Astrocyte of the spinal cord (primary cell): ENCODE results near the gene STYX.

Source experiments
- DNase-seq: peaks from one replicate; pipeline ENCODE4 v3.0.0; 2011; ENCODE audit warnings: low read depth, low spot score
- H3K4me3 ChIP-seq: 2 replicates; pipeline ENCODE4 v1.5.1; 2011; ENCODE audit warnings: low read depth, mild to moderate bottlenecking, low read length, moderate library complexity
- CTCF ChIP-seq: IDR thresholded peaks from 2 replicates; pipeline ENCODE4 v1.5.1; 2012; ENCODE audit warnings: low read depth, mild to moderate bottlenecking, low read length, inconsistent platforms
- in situ Hi-C: cut with HindIII; loops from 2 replicates; pipeline ENCODE4 v1.10.0; 2017; ENCODE audit warnings: low sequenced_read_pairs

STYX gene

DNA sequence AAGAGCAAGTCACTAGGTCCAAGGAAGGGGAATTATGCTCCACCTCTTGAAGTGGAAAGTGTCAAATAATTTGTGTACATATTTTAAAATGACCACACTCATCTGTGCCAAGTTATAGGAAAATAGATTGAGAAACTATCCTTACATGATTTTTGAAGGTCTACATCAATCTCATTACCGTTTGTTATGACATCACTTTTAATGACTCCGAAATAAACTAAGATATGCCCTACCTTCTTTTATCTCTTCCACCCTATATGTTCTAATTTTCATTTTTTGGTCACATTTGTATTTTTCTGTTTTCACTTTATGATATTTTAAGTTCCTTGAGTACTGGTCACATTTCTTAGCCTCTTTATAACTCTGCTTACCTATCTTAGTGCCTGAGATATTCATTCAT is 26.3 kb upstream of the STYX start:
- in situ Hi-C loops: no loop called here
- DNase-seq: no peak
- no peak overlapping the region for H3K4me3 ChIP-seq
- no peak for TF ChIP-seq CTCF

DNA sequence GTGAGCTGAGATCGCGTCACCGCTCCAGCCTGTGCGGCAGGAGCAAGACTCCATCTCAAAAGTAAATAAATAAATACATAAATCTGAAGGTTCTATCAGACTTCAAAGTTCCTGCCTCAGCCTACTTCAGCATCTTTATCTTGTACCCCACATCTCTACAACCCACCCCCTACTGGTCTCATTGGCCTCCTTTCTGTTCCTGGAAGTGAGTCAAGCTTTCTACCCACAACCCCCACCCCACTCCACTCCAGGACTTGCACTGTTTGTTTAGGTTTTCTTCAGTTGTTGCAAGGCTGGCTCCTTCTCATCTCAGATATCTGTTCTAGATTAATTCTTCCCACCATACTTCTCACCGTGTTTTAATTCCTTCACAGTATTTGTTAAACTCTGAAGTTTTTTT is 23.7 kb upstream of the STYX start:
- no peak for DNase-seq
- in situ Hi-C loops: no loop called here
- no peak overlapping the region for H3K4me3 ChIP-seq
- TF ChIP-seq CTCF: no peak

DNA sequence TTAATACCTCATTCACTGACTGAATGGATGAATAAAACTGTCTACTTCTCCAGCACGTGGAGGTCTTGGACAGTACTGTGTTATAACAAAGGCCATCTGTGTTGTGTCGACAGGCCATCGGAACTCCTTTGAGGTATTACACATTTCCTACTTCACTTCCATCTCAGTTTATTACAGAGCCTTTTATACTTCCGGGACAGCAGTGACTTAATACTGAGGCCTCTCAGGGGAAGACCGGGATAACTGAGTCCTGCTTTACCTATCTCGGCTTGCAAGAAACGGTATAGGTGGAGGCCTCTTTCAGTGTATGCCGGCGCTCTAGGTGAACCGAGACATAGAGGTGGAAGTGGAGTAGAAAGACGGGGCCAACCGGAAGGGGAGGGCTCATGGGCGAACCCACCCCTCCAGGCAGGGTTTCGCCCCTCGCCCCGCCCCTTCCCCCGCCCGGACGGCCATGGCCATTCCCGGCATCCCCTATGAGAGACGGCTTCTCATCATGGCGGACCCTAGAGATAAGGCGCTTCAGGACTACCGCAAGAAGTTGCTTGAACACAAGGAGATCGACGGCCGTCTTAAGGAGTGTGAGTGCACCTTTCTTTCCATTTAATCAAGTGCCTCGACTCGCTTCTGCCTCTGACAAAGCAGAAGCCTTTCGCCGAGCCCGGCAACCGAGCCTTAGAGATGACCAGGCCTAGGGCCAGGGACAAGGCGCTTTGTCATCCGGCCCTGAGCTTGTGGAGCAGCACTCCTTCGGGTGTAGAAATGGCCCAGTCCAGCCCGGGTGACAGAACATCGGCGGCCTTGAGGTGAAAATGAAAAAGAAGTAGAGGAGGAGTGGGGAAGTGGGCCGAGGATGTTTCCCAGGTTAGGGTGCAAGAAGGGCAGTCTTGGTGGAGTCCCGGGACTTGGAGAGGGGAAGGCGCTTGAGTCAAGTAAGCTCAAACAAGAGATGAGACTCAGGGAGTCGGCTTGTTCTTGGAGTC is 23.0 kb upstream of the STYX start, which contains the start of gene PSMC6:
TSS of gene PSMC6 (plus strand) at position 477 of the 983 bp plus-strand sequence. CDS start at position 497, 20 bp downstream.
- in situ Hi-C loops: no loop called here
- peak within 1 kb of the TSS; percentile 84 for H3K4me3 ChIP-seq
- peak; percentile 93 for DNase-seq
- TF ChIP-seq CTCF: no peak

DNA sequence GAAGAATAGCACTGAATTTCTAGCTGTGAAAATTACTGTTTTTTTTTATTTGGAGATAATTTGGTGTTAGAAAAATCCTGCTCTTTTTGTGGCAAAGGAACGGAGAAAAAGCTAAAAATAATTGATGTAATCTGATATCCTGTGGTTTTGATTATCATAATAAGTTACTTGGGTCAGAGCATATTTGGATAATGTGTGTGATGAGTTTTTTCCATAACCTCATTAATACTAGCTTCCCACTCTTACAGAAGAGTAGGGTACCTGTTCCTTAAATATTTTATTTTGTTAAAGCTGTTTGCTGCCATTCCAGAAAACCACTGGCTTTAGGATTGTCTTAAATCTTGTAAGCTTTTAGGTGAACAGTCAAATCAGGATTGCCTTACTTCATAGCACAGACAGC is 18.3 kb upstream of the STYX start:
- DNase-seq: no peak
- in situ Hi-C loops: no loop called here
- H3K4me3 ChIP-seq: no peak overlapping the region
- TF ChIP-seq CTCF: no peak

- no peak for DNase-seq
- no peak for TF ChIP-seq CTCF
- in situ Hi-C loops: no loop called here
Measured at GRCh38 chr14:52716155-52716554, 13.8 kb upstream of the STYX start.

GRCh38 chr14:52723514-52724359 is 6.2 kb upstream of the STYX start:
- TF ChIP-seq CTCF: no peak
- in situ Hi-C loops: no loop called here
- no peak for DNase-seq
- no peak overlapping the region for H3K4me3 ChIP-seq

More at GRCh38 chr14:52716155-52716554, 13.8 kb upstream of the STYX start:
- no peak overlapping the region for H3K4me3 ChIP-seq
